SK-N-SH (cell line): ENCODE data around the gene SSTR3. TPM values are rescaled to one million over a fixed set of nuclear protein-coding genes. Genes with fewer than 3 reads are reported as not detected.
"Not testable (repeated sequence)": the region's sequence is repeated elsewhere in the genome, so short reads cannot be mapped to it uniquely, and the experiment has no call there.

Experiments used
- CTCF ChIA-PET: fragments of 300-600, 350-600 bp; formaldehyde crosslinking; extraction: SDS; loops from one replicate; lab custom pipeline; 2021; lab: Yijun Ruan, JAX
- POLR2A ChIA-PET: fragments of 350-600 bp; sonication (Branson Sonifier 250); formaldehyde crosslinking; extraction: SDS; loops from one replicate; lab custom pipeline; 2020; ENCODE audit warnings: antibody characterized with exemption, inconsistent platforms; lab: Yijun Ruan, JAX
- DNase-seq: peaks from one replicate; pipeline ENCODE4 v3.0.0; 2012
- H2AFZ ChIP-seq: fragments of 200-600 bp; sonication (generic); 2 replicates; pipeline ENCODE4 v1.8.1; 2016; ENCODE audit warnings: antibody characterized with exemption, mild to moderate bottlenecking, low read depth
- H3F3A ChIP-seq: fragments of 200-600 bp; sonication (generic); replicated peaks from 2 replicates; pipeline ENCODE3; 2016; ENCODE audit warnings: antibody characterized with exemption, mild to moderate bottlenecking; ENCODE audit not compliant: insufficient read depth
- H3K27ac ChIP-seq, 2 experiments: fragments of 200-500 bp in 1 of 2; fragments of 200-600 bp in 1 of 2; sonication (Bioruptor generic) in 1 of 2; sonication (generic), shearing (Covaris generic) in 1 of 2; 2 replicates each; pipeline versions ENCODE4 v1.5.1 to v1.6.1; 2014 to 2016; ENCODE audit warnings: low read depth in 2 of 2, inconsistent platforms in 1 of 2, low read length in 1 of 2, mild to moderate bottlenecking in 1 of 2, mixed read lengths in 1 of 2
- H3K27me3 ChIP-seq: fragments of 200-600 bp; sonication (generic), shearing (Covaris generic); 2 replicates; pipeline ENCODE4 v1.6.1; 2016; ENCODE audit warnings: mixed run types; ENCODE audit not compliant: insufficient read depth
- H3K36me3 ChIP-seq, 2 experiments: fragments of 200-500 bp in 1 of 2; fragments of 200-600 bp in 1 of 2; sonication (Bioruptor generic) in 1 of 2; sonication (generic) in 1 of 2; replicated peaks in 1 of 2; 2 replicates each; pipeline versions ENCODE3 to v1.5.1; 2014 to 2016; ENCODE audit warnings: low read length in 1 of 2, mild to moderate bottlenecking in 1 of 2; ENCODE audit not compliant: insufficient read depth in 2 of 2, control insufficient read depth in 1 of 2
- H3K4me1 ChIP-seq, 2 experiments: fragments of 200-500 bp in 1 of 2; fragments of 200-600 bp in 1 of 2; sonication (Bioruptor generic) in 1 of 2; sonication (generic), shearing (Covaris generic) in 1 of 2; 2 replicates each; pipeline versions ENCODE4 v1.5.1 to v1.6.1; 2014 to 2016; ENCODE audit warnings: low read depth in 1 of 2, low read length in 1 of 2, mixed run types in 1 of 2; ENCODE audit not compliant: insufficient read depth in 2 of 2, control insufficient read depth in 1 of 2
- H3K4me2 ChIP-seq: fragments of 200-600 bp; sonication (generic), shearing (Covaris generic); 2 replicates; pipeline ENCODE4 v1.6.1; 2017; ENCODE audit warnings: mixed run types
- H3K4me3 ChIP-seq, 2 experiments: fragments of 200-500 bp in 1 of 2; fragments of 200-600 bp in 1 of 2; sonication (Bioruptor generic) in 1 of 2; sonication (generic), shearing (Covaris generic) in 1 of 2; 2 replicates each; pipeline versions ENCODE4 v1.5.1 to v1.8.1; 2014 to 2016; ENCODE audit warnings: low read depth in 2 of 2, inconsistent platforms in 1 of 2, low read length in 1 of 2, mild to moderate bottlenecking in 1 of 2, mixed read lengths in 1 of 2, moderate library complexity in 1 of 2
- H3K79me2 ChIP-seq: fragments of 200-600 bp; sonication (generic); 2 replicates; pipeline ENCODE4 v1.8.1; 2017; ENCODE audit warnings: mild to moderate bottlenecking; ENCODE audit not compliant: insufficient read depth
- H3K9ac ChIP-seq: fragments of 200-600 bp; sonication (generic); 2 replicates; pipeline ENCODE4 v1.6.1; 2017; ENCODE audit warnings: mixed run types
- H3K9me2 ChIP-seq: fragments of 200-600 bp; sonication (generic); 2 replicates; pipeline ENCODE4 v1.6.1; 2017; ENCODE audit warnings: mixed run types
- H3K9me3 ChIP-seq: fragments of 200-600 bp; sonication (generic); 2 replicates; pipeline ENCODE4 v1.6.1; 2017; ENCODE audit warnings: mixed run types, mild to moderate bottlenecking, moderate library complexity
- H4K20me1 ChIP-seq: fragments of 200-600 bp; sonication (generic); 2 replicates; pipeline ENCODE4 v1.6.1; 2017; ENCODE audit warnings: mild to moderate bottlenecking, mixed run types; ENCODE audit not compliant: insufficient read depth
- CHD2 ChIP-seq: fragments of 150-350 bp; IDR thresholded peaks from 2 replicates; pipeline ENCODE4 v1.6.1; 2018; ENCODE audit warnings: low read length; ENCODE audit not compliant: partially characterized antibody
- ELF1 ChIP-seq: IDR thresholded peaks from 2 replicates; pipeline ENCODE4 v1.4.0; 2012
- FOXM1 ChIP-seq: IDR thresholded peaks from 2 replicates; pipeline ENCODE4 v1.4.0; 2012; ENCODE audit warnings: low read depth, mild to moderate bottlenecking
- GABPA ChIP-seq: IDR thresholded peaks from 2 replicates; pipeline ENCODE4 v1.4.0; 2012; ENCODE audit warnings: low read depth, mild to moderate bottlenecking
- JUND ChIP-seq: IDR thresholded peaks from 2 replicates; pipeline ENCODE4 v1.4.0; 2012
- MEF2A ChIP-seq: IDR thresholded peaks from 2 replicates; pipeline ENCODE4 v1.4.0; 2012; ENCODE audit warnings: low read depth, borderline replicate concordance
- NFIC ChIP-seq: IDR thresholded peaks from 2 replicates; pipeline ENCODE4 v1.4.0; 2012; ENCODE audit warnings: borderline replicate concordance
- NRF1 ChIP-seq: IDR thresholded peaks from 2 replicates; pipeline ENCODE4 v1.6.1; 2012; ENCODE audit warnings: low read depth, mild to moderate bottlenecking, low read length
- RAD21 ChIP-seq: IDR thresholded peaks from 2 replicates; pipeline ENCODE4 v1.6.1; 2012; ENCODE audit warnings: mild to moderate bottlenecking, low read length
- RCOR1 ChIP-seq: fragments of 150-350 bp; IDR thresholded peaks from 2 replicates; pipeline ENCODE4 v1.6.1; 2017; ENCODE audit warnings: antibody characterized with exemption, low read length
- RFX5 ChIP-seq: IDR thresholded peaks from 2 replicates; pipeline ENCODE4 v1.6.1; 2012; ENCODE audit warnings: mild to moderate bottlenecking, improper control_type of control experiment, low read length
- SIN3A ChIP-seq: IDR thresholded peaks from 2 replicates; pipeline ENCODE4 v1.6.1; 2012; ENCODE audit warnings: low read depth, mild to moderate bottlenecking, low read length, moderate library complexity, borderline replicate concordance
- SMC3 ChIP-seq: IDR thresholded peaks from 2 replicates; pipeline ENCODE4 v1.6.1; 2012; ENCODE audit warnings: low read depth, low read length, improper control_type of control experiment
- TAF1 ChIP-seq: IDR thresholded peaks from 2 replicates; pipeline ENCODE4 v1.6.1; 2012; ENCODE audit warnings: low read depth, mild to moderate bottlenecking, low read length, moderate library complexity, borderline replicate concordance
- TCF12 ChIP-seq: IDR thresholded peaks from 2 replicates; pipeline ENCODE4 v1.4.0; 2012
- TEAD4 ChIP-seq: IDR thresholded peaks from 2 replicates; pipeline ENCODE4 v1.4.0; 2012; ENCODE audit warnings: mild to moderate bottlenecking, borderline replicate concordance; ENCODE audit not compliant: insufficient read depth
- WGBS: methylation state at CpG from one replicate; pipeline ENCODE4 v1.1.6; 2017; ENCODE audit warnings: low lambda C conversion rate; 5-methylcytosine and 5-hydroxymethylcytosine counted together
- polyA plus RNA-seq, 3 experiments: library from polyadenylated mRNA; depleted of rRNA; stranded (reverse); fragments of >200 nt; gene quantifications; 2 replicates each; pipeline ENCODE4 v1.2.3, GENCODE V29; 2012
- TF ChIP-seq, protein P1 (sequence below): IDR thresholded peaks from 2 replicates; pipeline ENCODE4; 2012
- TF ChIP-seq, protein P2 (sequence below): fragments of 150-350 bp; IDR thresholded peaks from 2 replicates; pipeline ENCODE4 v1.6.1; 2017; ENCODE audit warnings: antibody characterized with exemption, low read length, low read depth, borderline replicate concordance

The SSTR3 gene
- polyA plus RNA-seq, 1 of the 3 experiments (the other 2 are of a cell fraction) = not detected

DNA sequence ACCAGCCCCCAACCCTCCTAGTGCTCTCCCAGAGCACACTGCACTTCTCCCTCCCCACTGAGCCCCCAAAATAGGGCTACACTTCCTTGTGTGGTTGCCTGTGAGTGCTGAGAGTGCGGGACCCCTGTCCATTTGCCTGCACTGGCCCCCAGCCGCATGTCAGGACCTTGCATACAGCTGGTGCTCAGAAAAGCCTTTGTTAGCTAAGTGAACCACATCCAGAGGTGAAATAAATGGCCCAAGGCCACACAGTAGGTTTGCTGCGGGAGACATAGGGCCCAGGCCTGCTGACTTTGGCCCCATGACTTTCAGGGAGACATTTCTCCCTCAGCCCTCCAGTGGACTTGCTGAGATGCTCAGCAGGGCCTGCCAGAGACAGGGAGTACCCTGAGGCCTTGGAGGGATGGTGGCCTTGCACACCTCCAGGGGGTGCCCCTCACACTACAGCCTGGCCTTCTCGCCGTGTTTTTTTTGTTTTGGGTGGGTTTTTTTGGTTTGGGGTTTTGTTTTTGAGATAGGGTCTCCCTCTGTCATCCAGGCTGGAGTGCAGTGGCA is 10.2 kb downstream of the SSTR3 start:
- Histone ChIP-seq H3K4me1 (peaks cover 12 to 17% of the 10 kb centered on the region in 2 experiments; a peak in 3 of 4 replicates), H4K20me1 (no peaks in the 10 kb centered on the region), H3K4me3 (no peak overlapping the region), H3F3A (peaks cover 13% of the 10 kb centered on the region), H3K36me3 (no peaks in the 10 kb centered on the region), H2AFZ (no peak overlapping the region), H3K9me3 (no peaks in the 10 kb centered on the region), H3K79me2 (no peaks in the 10 kb centered on the region; the same call in 1 of the 2 replicates), H3K27ac (no peak overlapping the region), H3K4me2 (no peak overlapping the region), H3K9ac (no peak overlapping the region), H3K9me2 (no peaks in the 10 kb centered on the region), H3K27me3 (no peaks in the 10 kb centered on the region)
- WGBS = 70% methylated on average over 4 of the region's 5 CpGs
- POLR2A ChIA-PET = no interaction called here
- DNase-seq = no peak
- TF ChIP-seq NFIC (no peak), FOXM1 (no peak), TAF1 (no peak), RCOR1 (no peak), TCF12 (no peak), CHD2 (no peak), MEF2A (no peak), SMC3 (no peak), TEAD4 (no peak), GABPA (no peak), RFX5 (no peak), JUND (no peak), ELF1 (no peak), RAD21 (no peak), SIN3A (no peak), NRF1 (no peak)
- TF ChIP-seq, protein P1, sequence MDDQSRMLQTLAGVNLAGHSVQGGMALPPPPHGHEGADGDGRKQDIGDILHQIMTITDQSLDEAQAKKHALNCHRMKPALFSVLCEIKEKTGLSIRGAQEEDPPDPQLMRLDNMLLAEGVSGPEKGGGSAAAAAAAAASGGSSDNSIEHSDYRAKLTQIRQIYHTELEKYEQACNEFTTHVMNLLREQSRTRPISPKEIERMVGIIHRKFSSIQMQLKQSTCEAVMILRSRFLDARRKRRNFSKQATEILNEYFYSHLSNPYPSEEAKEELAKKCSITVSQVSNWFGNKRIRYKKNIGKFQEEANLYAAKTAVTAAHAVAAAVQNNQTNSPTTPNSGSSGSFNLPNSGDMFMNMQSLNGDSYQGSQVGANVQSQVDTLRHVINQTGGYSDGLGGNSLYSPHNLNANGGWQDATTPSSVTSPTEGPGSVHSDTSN = no peak
- TF ChIP-seq, protein P2, sequence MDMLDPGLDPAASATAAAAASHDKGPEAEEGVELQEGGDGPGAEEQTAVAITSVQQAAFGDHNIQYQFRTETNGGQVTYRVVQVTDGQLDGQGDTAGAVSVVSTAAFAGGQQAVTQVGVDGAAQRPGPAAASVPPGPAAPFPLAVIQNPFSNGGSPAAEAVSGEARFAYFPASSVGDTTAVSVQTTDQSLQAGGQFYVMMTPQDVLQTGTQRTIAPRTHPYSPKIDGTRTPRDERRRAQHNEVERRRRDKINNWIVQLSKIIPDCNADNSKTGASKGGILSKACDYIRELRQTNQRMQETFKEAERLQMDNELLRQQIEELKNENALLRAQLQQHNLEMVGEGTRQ = no peak
- CTCF ChIA-PET = interaction anchor here (7.6 to 7.7 kb wide), 2 partner anchors 23 to 37 kb away, joined by 156 to 190 read pairs; partner anchors contain the start of gene C1QTNF6

DNA sequence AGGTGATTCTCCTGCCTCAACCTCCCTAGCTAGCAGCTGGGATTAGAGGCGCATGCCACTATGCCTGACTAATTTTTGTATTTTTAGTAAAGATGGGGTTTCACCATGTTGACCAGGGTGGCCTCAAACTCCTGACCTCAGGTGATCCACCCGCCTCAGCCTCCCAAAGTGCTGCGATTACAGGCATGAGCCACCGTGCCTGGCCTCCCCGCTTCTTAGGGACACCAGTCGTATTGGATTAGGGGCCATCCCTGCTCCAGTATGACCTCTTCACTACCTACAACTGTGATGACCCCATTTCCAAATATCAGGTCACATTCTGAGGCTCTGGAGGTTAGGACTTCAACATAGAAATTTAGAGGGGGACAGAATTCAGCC is 10.8 kb downstream of the SSTR3 start:
- H3K4me1 ChIP-seq = peaks cover 18 to 23% of the 10 kb centered on the region in 2 experiments
- H3K79me2 ChIP-seq, H3K36me3 ChIP-seq, H4K20me1 ChIP-seq, H3K4me2 ChIP-seq, DNase-seq, H2AFZ ChIP-seq, POLR2A ChIA-PET, H3K27me3 ChIP-seq, H3K9ac ChIP-seq, H3K4me3 ChIP-seq, H3K9me2 ChIP-seq, H3K27ac ChIP-seq, H3K9me3 ChIP-seq: not testable (repeated sequence)
- CTCF ChIA-PET = interaction anchor here (0.5 to 7.7 kb wide), 3 partner anchors 22 to 58 kb away, joined by 3 to 190 read pairs (median 156); partner anchors contain the start of gene C1QTNF6
- WGBS = 100% methylated on average over 6 of the region's 6 CpGs
- H3F3A ChIP-seq = peaks cover 19% of the 10 kb centered on the region
